ENCODE data around the gene RASL11A. TPM values are rescaled to one million over a fixed set of nuclear protein-coding genes. Genes with fewer than 3 reads are reported as not detected.

RASL11A gene
- total RNA-seq, 1 donor from 2014 or later, result 1.8 TPM

- no peak for TF ChIP-seq CTCF (conservative IDR thresholded peaks at IDR 0.05; ENCODE audit: low read depth, low read length)
- no peak overlapping the region for H3K4me3 ChIP-seq (ENCODE audit: low read depth, low read length)
- no peak for DNase-seq (ENCODE audit: low read depth)
Measured at GRCh38 chr13:27276188-27276587, 5.6 kb downstream of the RASL11A start.

- no peak overlapping the region for H3K4me3 ChIP-seq (ENCODE audit: low read depth, low read length)
- TF ChIP-seq CTCF (conservative IDR thresholded peaks at IDR 0.05; ENCODE audit: low read depth, low read length), result no peak
- DNase-seq (ENCODE audit: low read depth), result no peak
Measured at GRCh38 chr13:27279506-27279905, 8.9 kb downstream of the RASL11A start.

GRCh38 chr13:27280009-27280656, 9.5 kb downstream of the RASL11A start:
- no peak for DNase-seq (ENCODE audit: low read depth)
- no peak overlapping the region for H3K4me3 ChIP-seq (ENCODE audit: low read depth, low read length)
- TF ChIP-seq CTCF (conservative IDR thresholded peaks at IDR 0.05; ENCODE audit: low read depth, low read length), result no peak

- no peak overlapping the region for H3K4me3 ChIP-seq (ENCODE audit: low read depth, low read length)
- TF ChIP-seq CTCF (conservative IDR thresholded peaks at IDR 0.05; ENCODE audit: low read depth, low read length), result no peak
- DNase-seq (ENCODE audit: low read depth), result no peak
Measured at GRCh38 chr13:27280841-27281240, 10.2 kb downstream of the RASL11A start.

GRCh38 chr13:27281420-27281819, 10.8 kb downstream of the RASL11A start:
- no peak for DNase-seq (ENCODE audit: low read depth)
- no peak overlapping the region for H3K4me3 ChIP-seq (ENCODE audit: low read depth, low read length)
- TF ChIP-seq CTCF (conservative IDR thresholded peaks at IDR 0.05; ENCODE audit: low read depth, low read length), result peak; percentile 44

GRCh38 chr13:27283906-27284493, 13.4 kb downstream of the RASL11A start:
- H3K4me3 ChIP-seq (ENCODE audit: low read depth, low read length), result no peak overlapping the region
- TF ChIP-seq CTCF (conservative IDR thresholded peaks at IDR 0.05; ENCODE audit: low read depth, low read length), result peak; percentile 80
- no peak for DNase-seq (ENCODE audit: low read depth)

- no peak for DNase-seq (ENCODE audit: low read depth)
- no peak overlapping the region for H3K4me3 ChIP-seq (ENCODE audit: low read depth, low read length)
- no peak for TF ChIP-seq CTCF (conservative IDR thresholded peaks at IDR 0.05; ENCODE audit: low read depth, low read length)
Measured at GRCh38 chr13:27288392-27288791, 17.8 kb downstream of the RASL11A start.

Data from epithelial cell of proximal tubule (primary cell).